ENCODE data around the gene ZDHHC11B.
"Not testable (repeated sequence)": the region's sequence is repeated elsewhere in the genome, so short reads cannot be mapped to it uniquely, and the experiment has no call there.

DNA sequence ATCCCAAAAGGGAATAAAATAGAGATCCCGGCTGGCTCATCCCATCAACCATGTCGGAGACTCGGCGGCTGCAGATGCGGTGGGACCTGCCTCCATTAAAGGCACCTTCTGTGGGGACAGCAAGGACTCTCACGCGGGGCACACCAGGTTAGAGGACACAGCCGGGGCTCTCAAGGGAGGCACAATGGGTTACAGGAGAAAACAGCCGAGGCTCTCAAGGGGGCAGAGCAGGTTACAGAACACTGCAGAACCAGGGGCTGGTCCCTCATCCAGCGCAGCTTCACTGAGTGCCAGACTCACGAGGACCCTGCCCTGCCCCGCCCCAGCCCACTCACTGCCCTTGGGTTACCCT lies 98.4 kb downstream of the ZDHHC11B start:
- TF ChIP-seq, protein P1, sequence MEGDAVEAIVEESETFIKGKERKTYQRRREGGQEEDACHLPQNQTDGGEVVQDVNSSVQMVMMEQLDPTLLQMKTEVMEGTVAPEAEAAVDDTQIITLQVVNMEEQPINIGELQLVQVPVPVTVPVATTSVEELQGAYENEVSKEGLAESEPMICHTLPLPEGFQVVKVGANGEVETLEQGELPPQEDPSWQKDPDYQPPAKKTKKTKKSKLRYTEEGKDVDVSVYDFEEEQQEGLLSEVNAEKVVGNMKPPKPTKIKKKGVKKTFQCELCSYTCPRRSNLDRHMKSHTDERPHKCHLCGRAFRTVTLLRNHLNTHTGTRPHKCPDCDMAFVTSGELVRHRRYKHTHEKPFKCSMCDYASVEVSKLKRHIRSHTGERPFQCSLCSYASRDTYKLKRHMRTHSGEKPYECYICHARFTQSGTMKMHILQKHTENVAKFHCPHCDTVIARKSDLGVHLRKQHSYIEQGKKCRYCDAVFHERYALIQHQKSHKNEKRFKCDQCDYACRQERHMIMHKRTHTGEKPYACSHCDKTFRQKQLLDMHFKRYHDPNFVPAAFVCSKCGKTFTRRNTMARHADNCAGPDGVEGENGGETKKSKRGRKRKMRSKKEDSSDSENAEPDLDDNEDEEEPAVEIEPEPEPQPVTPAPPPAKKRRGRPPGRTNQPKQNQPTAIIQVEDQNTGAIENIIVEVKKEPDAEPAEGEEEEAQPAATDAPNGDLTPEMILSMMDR (IDR thresholded peaks at IDR 0.05 in 4 of 5, conservative IDR thresholded peaks at IDR 0.05 in 1 of 5) = not testable (repeated sequence)
- not testable (repeated sequence) for TF ChIP-seq POLR2A (IDR thresholded peaks at IDR 0.05)

Data from gastrocnemius medialis (tissue), 4 donors.